ENCODE measurements around the gene FNDC3A. TPM values are rescaled to one million over a fixed set of nuclear protein-coding genes. Genes with fewer than 3 reads are reported as not detected.

FNDC3A gene
- total RNA-seq, 1 experiment from 2014 or later = 34.3 TPM

DNA sequence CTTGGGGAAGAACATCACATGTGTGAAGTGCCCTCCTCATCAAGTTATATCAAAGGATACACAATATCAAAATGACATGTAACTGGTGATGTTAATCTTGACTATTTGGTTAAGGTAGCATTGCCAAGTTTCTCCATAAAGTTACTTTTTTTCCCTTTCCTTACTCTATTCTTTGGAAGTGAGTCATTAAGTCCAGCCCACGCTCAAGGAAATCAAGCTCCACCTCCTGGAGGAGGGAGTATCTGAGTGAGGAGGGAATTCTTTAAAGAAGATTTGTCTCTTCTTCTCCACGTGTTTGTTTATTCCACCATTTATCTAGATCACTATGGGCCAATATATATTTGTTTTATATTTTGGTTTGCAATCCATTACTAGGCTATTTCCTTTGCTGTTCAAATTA, 33.6 kb upstream of the FNDC3A start:
- intact Hi-C loops (cut with micrococcal nuclease; ENCODE audit: unreplicated experiment) = no loop called here
- no peak overlapping the region for H3K4me3 ChIP-seq
- no peak overlapping the region for H3K4me2 ChIP-seq
- no TSS peak for BruUV-seq (replicated peaks)
- no peaks in the 10 kb centered on the region for H3K36me3 ChIP-seq (ENCODE audit: low read depth)
- H3K27me3 ChIP-seq (ENCODE audit: insufficient read depth, low read depth) = no peaks in the 10 kb centered on the region
- ChIA-PET POLR2A (ENCODE audit: unreplicated experiment) (interaction anchor here (0.6 kb wide), 1 partner anchor 340 kb away, joined by 9 read pairs; no protein-coding TSS in a partner anchor), CTCF (no interaction called here)
- H3K27ac ChIP-seq = no peak overlapping the region
- H3K9me3 ChIP-seq (ENCODE audit: insufficient read depth, low read depth) = no peaks in the 10 kb centered on the region
- H3K9me2 ChIP-seq (ENCODE audit: insufficient read depth) = no peaks in the 10 kb centered on the region
- TF ChIP-seq EZH2 (IDR thresholded peaks at IDR 0.05; ENCODE audit: low read depth) = no peak
- TF ChIP-seq, protein P1, sequence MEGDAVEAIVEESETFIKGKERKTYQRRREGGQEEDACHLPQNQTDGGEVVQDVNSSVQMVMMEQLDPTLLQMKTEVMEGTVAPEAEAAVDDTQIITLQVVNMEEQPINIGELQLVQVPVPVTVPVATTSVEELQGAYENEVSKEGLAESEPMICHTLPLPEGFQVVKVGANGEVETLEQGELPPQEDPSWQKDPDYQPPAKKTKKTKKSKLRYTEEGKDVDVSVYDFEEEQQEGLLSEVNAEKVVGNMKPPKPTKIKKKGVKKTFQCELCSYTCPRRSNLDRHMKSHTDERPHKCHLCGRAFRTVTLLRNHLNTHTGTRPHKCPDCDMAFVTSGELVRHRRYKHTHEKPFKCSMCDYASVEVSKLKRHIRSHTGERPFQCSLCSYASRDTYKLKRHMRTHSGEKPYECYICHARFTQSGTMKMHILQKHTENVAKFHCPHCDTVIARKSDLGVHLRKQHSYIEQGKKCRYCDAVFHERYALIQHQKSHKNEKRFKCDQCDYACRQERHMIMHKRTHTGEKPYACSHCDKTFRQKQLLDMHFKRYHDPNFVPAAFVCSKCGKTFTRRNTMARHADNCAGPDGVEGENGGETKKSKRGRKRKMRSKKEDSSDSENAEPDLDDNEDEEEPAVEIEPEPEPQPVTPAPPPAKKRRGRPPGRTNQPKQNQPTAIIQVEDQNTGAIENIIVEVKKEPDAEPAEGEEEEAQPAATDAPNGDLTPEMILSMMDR (conservative IDR thresholded peaks at IDR 0.05) = no peak
- H3F3A ChIP-seq (ENCODE audit: insufficient read depth, low read depth) = no peaks in the 10 kb centered on the region
- no peak overlapping the region for H2AFZ ChIP-seq
- H4K20me1 ChIP-seq (ENCODE audit: insufficient read depth) = no peaks in the 10 kb centered on the region
- no peak for DNase-seq
- H3K4me1 ChIP-seq (replicated peaks; ENCODE audit: insufficient read depth) = no peaks in the 10 kb centered on the region
- H3K79me2 ChIP-seq (ENCODE audit: low read depth) = no peaks in the 10 kb centered on the region

DNA sequence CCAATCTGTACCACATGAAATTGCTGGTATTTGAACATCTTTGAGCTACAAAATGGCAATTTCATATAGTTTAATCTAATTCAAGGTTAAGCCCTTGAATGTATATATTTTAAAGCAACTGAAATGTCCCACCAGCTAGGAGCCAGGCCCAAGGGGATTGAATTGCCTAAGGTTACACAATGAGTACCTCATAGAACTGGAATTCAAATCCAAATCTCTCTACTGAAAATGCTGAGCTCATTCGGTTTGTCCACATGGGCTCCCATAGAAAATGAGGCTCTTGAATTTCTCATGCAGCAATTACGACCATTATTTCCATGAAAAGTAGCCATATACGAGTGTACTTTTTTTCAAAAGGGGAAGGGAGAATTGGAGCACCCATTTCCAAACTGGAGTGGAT, 31.5 kb upstream of the FNDC3A start:
- no peak for TF ChIP-seq EZH2 (IDR thresholded peaks at IDR 0.05; ENCODE audit: low read depth)
- TF ChIP-seq, protein P1 (conservative IDR thresholded peaks at IDR 0.05) = no peak
- H3F3A ChIP-seq (ENCODE audit: insufficient read depth, low read depth) = no peaks in the 10 kb centered on the region
- no peak overlapping the region for H3K27ac ChIP-seq
- H3K4me3 ChIP-seq = no peak overlapping the region
- H3K36me3 ChIP-seq (ENCODE audit: low read depth) = no peaks in the 10 kb centered on the region
- no peak for DNase-seq
- H4K20me1 ChIP-seq (ENCODE audit: insufficient read depth) = no peaks in the 10 kb centered on the region
- H2AFZ ChIP-seq = no peak overlapping the region
- ChIA-PET CTCF (no interaction called here), POLR2A (ENCODE audit: unreplicated experiment) (no interaction called here)
- no peaks in the 10 kb centered on the region for H3K4me1 ChIP-seq (replicated peaks; ENCODE audit: insufficient read depth)
- H3K9me3 ChIP-seq (ENCODE audit: insufficient read depth, low read depth) = no peaks in the 10 kb centered on the region
- BruUV-seq (replicated peaks) = no TSS peak
- intact Hi-C loops (cut with micrococcal nuclease; ENCODE audit: unreplicated experiment) = no loop called here
- no peak overlapping the region for H3K4me2 ChIP-seq
- no peaks in the 10 kb centered on the region for H3K79me2 ChIP-seq (ENCODE audit: low read depth)
- no peaks in the 10 kb centered on the region for H3K27me3 ChIP-seq (ENCODE audit: insufficient read depth, low read depth)
- no peaks in the 10 kb centered on the region for H3K9me2 ChIP-seq (ENCODE audit: insufficient read depth)

DNA sequence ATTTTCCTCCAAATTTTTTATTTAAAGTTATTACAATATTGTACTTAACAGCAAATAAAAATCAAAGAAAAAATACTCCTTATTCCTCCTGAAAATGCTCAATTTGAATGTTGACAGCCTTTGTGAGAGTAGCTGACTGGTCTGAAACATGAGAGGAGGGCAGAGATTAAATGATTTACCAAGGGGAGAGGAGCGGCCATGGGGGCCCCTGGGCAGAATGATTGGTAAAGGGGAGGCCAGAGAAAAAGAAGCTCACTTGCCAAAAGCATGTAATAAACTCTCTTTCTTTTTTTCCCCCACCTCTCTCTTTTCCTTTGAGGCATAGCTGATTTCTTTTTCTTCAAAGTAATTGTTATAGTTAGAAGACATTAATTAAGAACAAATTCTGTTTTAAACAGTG, 30.1 kb upstream of the FNDC3A start:
- no peaks in the 10 kb centered on the region for H3K36me3 ChIP-seq (ENCODE audit: low read depth)
- DNase-seq = no peak
- H3K9me2 ChIP-seq (ENCODE audit: insufficient read depth) = no peaks in the 10 kb centered on the region
- no TSS peak for BruUV-seq (replicated peaks)
- no peaks in the 10 kb centered on the region; the same call in 1 of the 2 replicates for H3F3A ChIP-seq (ENCODE audit: insufficient read depth, low read depth)
- H3K79me2 ChIP-seq (ENCODE audit: low read depth) = no peaks in the 10 kb centered on the region
- ChIA-PET CTCF (no interaction called here), POLR2A (ENCODE audit: unreplicated experiment) (no interaction called here)
- H3K27me3 ChIP-seq (ENCODE audit: insufficient read depth, low read depth) = no peaks in the 10 kb centered on the region
- TF ChIP-seq, protein P1 (conservative IDR thresholded peaks at IDR 0.05) = no peak
- TF ChIP-seq EZH2 (IDR thresholded peaks at IDR 0.05; ENCODE audit: low read depth) = no peak
- H3K27ac ChIP-seq = no peak overlapping the region
- H3K4me2 ChIP-seq = no peak overlapping the region
- H2AFZ ChIP-seq = no peak overlapping the region
- H3K4me1 ChIP-seq (replicated peaks; ENCODE audit: insufficient read depth) = peaks cover 8% of the 10 kb centered on the region; the same call in 1 of the 2 replicates
- H3K4me3 ChIP-seq = no peak overlapping the region
- H3K9me3 ChIP-seq (ENCODE audit: insufficient read depth, low read depth) = no peaks in the 10 kb centered on the region
- intact Hi-C loops (cut with micrococcal nuclease; ENCODE audit: unreplicated experiment) = no loop called here
- no peaks in the 10 kb centered on the region for H4K20me1 ChIP-seq (ENCODE audit: insufficient read depth)

Data from PC-9 (cell line).